ENCODE measurements around the gene NID1.
"Not testable (repeated sequence)": the region's sequence is repeated elsewhere in the genome, so short reads cannot be mapped to it uniquely, and the experiment has no call there.

NID1 gene

GRCh38 chr1:236064674-236065508 lies at the start of gene NID1:
Gene NID1 (minus strand): TSS chr1:236065090. CDS start chr1:236065079, 11 bp downstream.
- no peak for DNase-seq

- no peak for DNase-seq
Observed at GRCh38 chr1:236114076-236114747, 49.3 kb upstream of the NID1 start.

- no peak for DNase-seq
Observed at GRCh38 chr1:236113324-236114032, 48.6 kb upstream of the NID1 start.

- DNase-seq, result no peak
Observed at GRCh38 chr1:236112332-236112627, 47.4 kb upstream of the NID1 start.

- DNase-seq, result no peak
Observed at GRCh38 chr1:236111527-236112331, 46.8 kb upstream of the NID1 start.

- DNase-seq, result no peak
Observed at GRCh38 chr1:236110137-236110536, 45.2 kb upstream of the NID1 start.

GRCh38 chr1:236108027-236108648 lies 43.2 kb upstream of the NID1 start:
- no peak for DNase-seq

GRCh38 chr1:236107121-236107907 lies 42.4 kb upstream of the NID1 start:
- DNase-seq, result no peak

GRCh38 chr1:236103646-236104218 lies 38.8 kb upstream of the NID1 start:
- DNase-seq, result peak; percentile 58

- no peak for DNase-seq
Observed at GRCh38 chr1:236103059-236103458, 38.2 kb upstream of the NID1 start.

GRCh38 chr1:236102611-236103010 lies 37.7 kb upstream of the NID1 start:
- no peak for DNase-seq

GRCh38 chr1:236101233-236102200 lies 36.6 kb upstream of the NID1 start:
- no peak for DNase-seq

- no peak for DNase-seq
Observed at GRCh38 chr1:236100799-236101198, 35.9 kb upstream of the NID1 start.

GRCh38 chr1:236099355-236099974 lies 34.6 kb upstream of the NID1 start:
- DNase-seq, result no peak

GRCh38 chr1:236098267-236098666 lies 33.4 kb upstream of the NID1 start:
- DNase-seq, result no peak

GRCh38 chr1:236096660-236097482 lies 32.0 kb upstream of the NID1 start:
- not testable (repeated sequence) for DNase-seq

GRCh38 chr1:236095705-236096520 lies 31.0 kb upstream of the NID1 start:
- no peak for DNase-seq

GRCh38 chr1:236092899-236093298 lies 28.0 kb upstream of the NID1 start:
- DNase-seq, result no peak

Data from NCI-H2107 (cell line).